Gastrocnemius medialis (tissue), 4 donors: Measurements from ENCODE around the gene TAF1B. TPM values are rescaled to one million over a fixed set of nuclear protein-coding genes. Genes with fewer than 3 reads are reported as not detected.

ENCODE experiments used
- ATAC-seq, 2 donors: fragments of 150-250 bp; one replicate each; pipeline ENCODE4 v1.9.1; 2016
- DNase-seq, 2 donors: peaks; one replicate each; pipeline ENCODE4 v3.0.0-alpha.2; 2019
- H3K27ac ChIP-seq, 4 donors: fragments of 200-600 bp; sonication (generic); 1 replicate in 1 of 4; 2 replicates in 3 of 4; pipeline ENCODE4 v1.5.1; 2016 to 2018; ENCODE audit warnings: mild to moderate bottlenecking in 2 of 4, moderate library complexity in 1 of 4
- H3K27me3 ChIP-seq, 3 donors: fragments of 200-600 bp; sonication (generic) in 2 of 3; 1 replicate in 1 of 3; 2 replicates in 2 of 3; pipeline versions ENCODE4 v1.5.1 to v1.6.0; 2016 to 2019; ENCODE audit warnings: mild to moderate bottlenecking in 1 of 3, moderate library complexity in 1 of 3
- H3K36me3 ChIP-seq, 2 donors: fragments of 200-600 bp; sonication (generic) in 1 of 2; one replicate each; pipeline ENCODE4 v1.5.1; 2017 to 2018
- H3K4me1 ChIP-seq, 2 donors: fragments of 200-600 bp; sonication (generic) in 1 of 2; one replicate each; pipeline ENCODE4 v1.5.1; 2016 to 2017; ENCODE audit warnings: mild to moderate bottlenecking in 2 of 2
- H3K4me3 ChIP-seq, 4 donors: fragments of 200-600 bp; sonication (generic) in 3 of 4; 1 replicate in 1 of 4; 2 replicates in 3 of 4; pipeline ENCODE4 v1.5.1; 2016 to 2019; ENCODE audit warnings: mild to moderate bottlenecking in 2 of 4
- H3K9me3 ChIP-seq, 3 donors: fragments of 200-600 bp; sonication (generic) in 2 of 3; 1 replicate in 1 of 3; 2 replicates in 2 of 3; pipeline ENCODE4 v1.5.1; 2016 to 2019
- CTCF ChIP-seq, 5 experiments: fragments of 450-650 bp in 3 of 5; fragments of 200-600 bp in 2 of 5; sonication (generic) in 2 of 5; IDR thresholded peaks in 4 of 5; conservative IDR thresholded peaks in 1 of 5; 1 replicate in 4 of 5; 2 replicates in 1 of 5; pipeline ENCODE4 v1.5.1; 2016 to 2019; ENCODE audit warnings: antibody characterized with exemption in 5 of 5, mild to moderate bottlenecking in 3 of 5, moderate library complexity in 3 of 5
- POLR2A ChIP-seq, 2 donors: fragments of 450-650 bp; IDR thresholded peaks; one replicate each; pipeline ENCODE4 v1.6.1; 2017; ENCODE audit warnings: antibody characterized with exemption in 2 of 2, mild to moderate bottlenecking in 2 of 2, moderate library complexity in 2 of 2
- in situ Hi-C, 4 donors: fragments of 200-750 bp; cut with MboI; loops; one replicate each; pipeline versions ENCODE4 v1.15.0 to v1.8.0; 2017; ENCODE audit warnings: low sequenced_read_pairs in 4 of 4
- intact Hi-C: fragments of 100-400 bp; cut with DNase I; formaldehyde crosslinking; loops from one replicate; pipeline ENCODE4 v1.15.1; 2023; ENCODE audit warnings: low total_unique reads
- total RNA-seq, 4 donors: library from RNA; depleted of rRNA; stranded (reverse); fragments of >200 nt; gene quantifications; one replicate each; pipeline versions ENCODE4 v1.1.0 to v1.2.3, GENCODE V29; 2016

The TAF1B gene
- total RNA-seq, 4 donors from 2014 or later: 5.0 to 8.4 (median 7.3) TPM

DNA sequence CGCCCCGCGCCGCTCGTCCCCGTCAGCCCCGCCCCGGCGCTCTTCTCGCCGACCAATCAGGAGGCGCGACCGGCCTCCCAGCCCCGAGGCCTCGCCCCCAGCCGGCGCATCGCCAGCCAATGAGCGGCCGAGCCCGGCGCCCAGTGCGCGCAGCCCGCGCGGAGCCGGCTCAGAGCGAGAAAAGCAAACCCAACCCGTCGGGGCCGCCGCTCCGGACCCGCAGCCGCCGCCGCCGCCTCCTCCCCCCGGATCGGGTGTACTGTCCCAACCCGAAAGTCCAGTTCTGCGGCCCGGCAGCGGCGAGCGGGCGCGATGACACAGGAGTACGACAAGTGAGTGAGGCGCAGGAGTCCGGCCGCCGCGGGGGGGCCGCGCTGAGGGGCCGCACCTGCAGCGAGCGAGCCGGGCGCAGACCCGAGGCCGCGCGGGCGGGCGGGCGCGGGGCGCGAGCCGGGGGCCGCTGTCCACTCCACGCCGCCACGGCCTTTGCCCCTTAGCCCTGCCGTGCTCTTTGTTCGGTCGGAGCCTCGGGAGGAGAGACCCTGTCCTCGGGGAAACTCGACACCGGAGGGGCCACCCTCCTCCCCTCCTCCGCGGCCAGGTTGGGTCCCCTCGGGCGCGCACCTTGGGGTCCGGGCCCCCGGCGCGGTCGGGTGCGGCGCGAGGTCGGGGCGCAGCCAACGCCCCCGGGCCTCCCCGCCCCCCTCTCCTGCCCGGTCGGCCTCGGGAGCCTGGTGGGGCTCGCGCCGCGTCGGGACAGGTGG is 108.4 kb downstream of the TAF1B start, which contains the start of gene GRHL1:
Gene GRHL1, plus strand, starts transcription at position 172 of the 764 bp plus-strand sequence. Its CDS starts 141 bp downstream, at position 313.
- Histone ChIP-seq H3K4me1 (peaks cover 0 to 5% of the 10 kb centered on the region in 2 donors), H3K9me3 (no peaks in the 10 kb centered on the region), H3K4me3 (peak within 1 kb of the TSS; percentile 58 to 84 (median 73)), H3K27ac (peak within 1 kb of the TSS; percentile 71 to 90 (median 77)), H3K27me3 (no peaks in the 10 kb centered on the region), H3K36me3 (no peaks in the 10 kb centered on the region)
- TF ChIP-seq CTCF (IDR thresholded peaks at IDR 0.05 in 4 of 5, conservative IDR thresholded peaks at IDR 0.05 in 1 of 5): no peak
- peak; percentile 39 to 60 for TF ChIP-seq POLR2A (IDR thresholded peaks at IDR 0.05)
- DNase-seq (peak; percentile 84 to 87), ATAC-seq (peak; percentile 93 to 96)
- intact Hi-C loops: loop anchor here (1.0 to 10.0 kb wide), 4 partner anchors 108 to 493 kb away; partner anchors contain the start of genes ODC1 and TAF1B
- in situ Hi-C loops: no loop called here

DNA sequence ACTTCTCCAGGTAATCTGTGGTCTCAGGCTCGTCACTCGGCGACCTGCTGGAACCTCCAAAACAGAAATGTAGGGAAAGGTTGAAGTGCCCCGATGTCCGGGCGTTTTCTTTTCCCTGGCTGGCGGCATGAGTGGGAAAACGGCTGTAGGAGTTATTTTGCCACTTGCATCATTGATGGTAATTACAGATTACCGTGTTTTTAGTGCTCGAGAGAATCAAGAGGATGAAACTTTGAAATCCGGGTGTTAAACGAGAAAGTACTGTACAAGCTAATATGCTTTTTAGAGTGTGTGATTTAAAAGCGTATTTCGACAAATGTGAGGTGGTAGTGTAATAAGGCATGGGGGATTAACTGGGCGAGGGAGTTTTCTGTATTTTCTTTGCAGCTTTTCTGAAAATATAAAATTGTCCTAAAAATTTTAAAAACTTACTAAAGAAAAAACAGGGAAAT is 109.0 kb downstream of the TAF1B start:
- Histone ChIP-seq H3K4me1 (peaks cover 0 to 5% of the 10 kb centered on the region in 2 donors), H3K9me3 (no peaks in the 10 kb centered on the region), H3K27ac (peak overlapping the region in 1 of 4 donors; percentile 71), H3K4me3 (peak overlapping the region; percentile 58 to 84 (median 68)), H3K27me3 (no peaks in the 10 kb centered on the region), H3K36me3 (no peaks in the 10 kb centered on the region)
- no peak for TF ChIP-seq CTCF (IDR thresholded peaks at IDR 0.05 in 4 of 5, conservative IDR thresholded peaks at IDR 0.05 in 1 of 5)
- TF ChIP-seq POLR2A (IDR thresholded peaks at IDR 0.05): no peak
- in situ Hi-C loops (no loop called here), intact Hi-C loops (loop anchor here (5.0 to 10.0 kb wide), 2 partner anchors 150 to 492 kb away; partner anchors contain the start of gene ODC1)
- ATAC-seq (no peak), DNase-seq (no peak)

DNA sequence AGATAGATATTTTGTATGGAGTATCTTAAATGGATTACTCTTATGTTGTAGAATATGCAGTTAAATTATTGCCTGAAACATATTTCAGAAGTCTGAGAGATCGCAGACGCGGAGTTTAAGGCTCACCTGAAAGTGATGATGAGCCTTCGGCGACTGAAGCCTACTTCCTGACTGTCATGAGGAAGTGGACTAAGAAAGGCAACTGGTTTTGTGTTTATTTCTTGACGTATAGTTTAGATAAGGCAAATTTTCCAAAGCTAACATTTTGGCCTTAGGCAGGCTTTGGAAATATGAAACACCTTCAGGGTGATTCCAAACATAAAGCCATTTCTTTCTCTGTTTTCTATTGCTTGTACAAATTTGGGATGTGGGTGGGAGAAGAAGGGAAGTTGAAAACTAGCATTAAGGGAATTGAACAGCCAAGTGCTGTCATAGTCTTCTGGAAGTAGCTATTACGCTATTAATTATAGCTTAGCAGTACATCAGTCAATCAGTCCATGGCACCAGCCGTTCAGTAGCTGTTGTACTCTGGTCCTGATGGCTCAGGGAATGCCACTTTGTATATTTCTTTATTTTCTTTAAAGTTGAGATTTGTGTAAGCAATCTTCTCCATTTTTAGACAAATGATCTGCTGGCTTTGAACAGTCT is 109.7 kb downstream of the TAF1B start:
- Histone ChIP-seq H3K4me1 (peaks cover 0 to 5% of the 10 kb centered on the region in 2 donors), H3K4me3 (no peak overlapping the region), H3K27me3 (no peaks in the 10 kb centered on the region), H3K36me3 (no peaks in the 10 kb centered on the region), H3K27ac (no peak overlapping the region), H3K9me3 (no peaks in the 10 kb centered on the region)
- intact Hi-C loops: loop anchor here (5.0 to 10.0 kb wide), 2 partner anchors 151 to 492 kb away; partner anchors contain the start of gene ODC1
- in situ Hi-C loops: no loop called here
- no peak for ATAC-seq
- no peak for DNase-seq
- TF ChIP-seq CTCF (IDR thresholded peaks at IDR 0.05 in 4 of 5, conservative IDR thresholded peaks at IDR 0.05 in 1 of 5) (no peak), POLR2A (IDR thresholded peaks at IDR 0.05) (no peak)

- H3K9me3 ChIP-seq: no peaks in the 10 kb centered on the region
- H3K27ac ChIP-seq: no peak overlapping the region
- TF ChIP-seq CTCF (IDR thresholded peaks at IDR 0.05 in 4 of 5, conservative IDR thresholded peaks at IDR 0.05 in 1 of 5) (no peak), POLR2A (IDR thresholded peaks at IDR 0.05) (no peak)
- peaks cover 0 to 5% of the 10 kb centered on the region in 2 donors for H3K4me1 ChIP-seq
- no peak overlapping the region for H3K4me3 ChIP-seq
- in situ Hi-C loops: no loop called here
- H3K36me3 ChIP-seq: no peaks in the 10 kb centered on the region
- intact Hi-C loops: loop anchor here (5.0 to 10.0 kb wide), 2 partner anchors 152 to 491 kb away; partner anchors contain the start of gene ODC1
- DNase-seq (no peak), ATAC-seq (no peak)
- H3K27me3 ChIP-seq: no peaks in the 10 kb centered on the region
Observed at GRCh38 chr2:9954136-9954535, 110.9 kb downstream of the TAF1B start.
